NCI-H2029 (cell line): Measurements from ENCODE around the gene TPX2.
A peak's percentile ranks its signal among the peaks of the same experiment; 100 is the strongest.

Experiments used
- DNase-seq: peaks from one replicate; lab custom pipeline; 2025; lab: John Stamatoyannopoulos, UW

The TPX2 gene

GRCh38 chr20:31833931-31834521 is 94.9 kb downstream of the TPX2 start:
- DNase-seq: no peak

- no peak for DNase-seq
These were observed 96.5 kb downstream of the TPX2 start for GRCh38 chr20:31835554-31835953.

- DNase-seq: peak; percentile 88
These were observed 97.1 kb downstream of the TPX2 start for GRCh38 chr20:31835977-31836852.

GRCh38 chr20:31836853-31837608 is 97.9 kb downstream of the TPX2 start:
- DNase-seq: no peak

- no peak for DNase-seq
These were observed 98.9 kb downstream of the TPX2 start for GRCh38 chr20:31837896-31838397.

GRCh38 chr20:31838646-31839292 is 99.7 kb downstream of the TPX2 start:
- no peak for DNase-seq

- DNase-seq: no peak
These were observed 100.8 kb downstream of the TPX2 start for GRCh38 chr20:31839782-31840487.

GRCh38 chr20:31840906-31841816 is 102.1 kb downstream of the TPX2 start:
- no peak for DNase-seq

GRCh38 chr20:31841928-31842327 is 102.8 kb downstream of the TPX2 start:
- no peak for DNase-seq

- no peak for DNase-seq
These were observed 103.5 kb downstream of the TPX2 start for GRCh38 chr20:31842471-31843157.

- DNase-seq: no peak
These were observed 104.2 kb downstream of the TPX2 start for GRCh38 chr20:31843288-31843687.

- no peak for DNase-seq
These were observed 104.8 kb downstream of the TPX2 start for GRCh38 chr20:31843881-31844280.

- no peak for DNase-seq
These were observed 105.7 kb downstream of the TPX2 start for GRCh38 chr20:31844737-31845299.

GRCh38 chr20:31845300-31845863 is 106.3 kb downstream of the TPX2 start, which contains the start of gene FOXS1:
FOXS1 (minus strand) TSS chr20:31845604; CDS start chr20:31845542, 62 bp downstream.
- no peak for DNase-seq

GRCh38 chr20:31846793-31847138 is 107.7 kb downstream of the TPX2 start:
- DNase-seq: no peak

GRCh38 chr20:31848088-31848999 is 109.3 kb downstream of the TPX2 start:
- no peak for DNase-seq

- DNase-seq: peak; percentile 85
These were observed 110.3 kb downstream of the TPX2 start for GRCh38 chr20:31849306-31849930.
